GM12874 (cell line): ENCODE results near the gene CMTR2.

Source experiments
- TF ChIP-seq, protein P1 (sequence below): IDR thresholded peaks from 2 replicates; pipeline ENCODE4 v1.5.1; 2011; ENCODE audit warnings: low read depth, mild to moderate bottlenecking, control low read depth, low read length, moderate library complexity; ENCODE audit not compliant: insufficient read depth

Gene CMTR2

DNA sequence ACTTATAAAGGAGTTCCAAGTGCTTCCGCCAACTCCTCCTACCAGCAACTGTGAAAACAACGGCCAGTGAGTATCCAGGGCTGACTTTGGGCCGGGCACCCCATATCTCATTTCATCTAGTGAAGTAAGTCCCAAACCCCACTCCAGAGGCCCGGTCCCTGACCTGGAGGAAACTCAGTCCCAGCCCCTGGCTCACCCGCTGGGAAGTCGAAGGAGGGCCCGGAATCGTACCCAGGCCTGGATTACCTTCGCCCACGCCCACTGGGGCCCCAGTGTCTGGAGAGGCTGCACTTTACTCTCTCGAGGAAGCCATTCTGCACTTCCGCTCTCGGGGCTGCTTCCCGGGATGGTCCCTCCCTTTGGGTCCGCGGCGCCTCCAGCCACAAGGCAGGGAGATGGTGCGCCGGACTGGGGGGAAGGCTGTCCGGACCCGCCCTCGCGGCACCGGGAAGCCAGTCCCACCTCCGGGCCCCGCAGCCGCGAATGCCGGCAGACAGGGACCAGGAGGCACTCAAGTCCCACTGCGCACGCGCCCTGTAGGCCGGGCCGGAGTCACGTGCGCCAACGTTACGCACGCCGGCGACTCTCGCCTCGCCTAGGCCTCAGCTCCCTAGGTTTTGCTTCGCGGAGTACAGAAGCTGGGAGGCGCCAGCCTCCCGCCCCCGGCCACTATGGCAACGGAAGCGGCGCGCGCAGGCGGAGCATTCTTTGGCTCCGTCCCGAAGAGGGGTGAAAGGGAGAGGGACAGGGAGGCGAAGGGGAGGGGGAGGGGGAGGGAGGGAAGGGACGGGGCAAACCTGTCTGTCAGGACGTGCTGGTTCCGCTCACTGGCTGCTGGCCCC, at the start of gene CMTR2:
CMTR2 (minus strand) TSS at position 513 of the 842 bp plus-strand sequence. CDS start 3,482 bp downstream, outside the sequence.
- TF ChIP-seq, protein P1, sequence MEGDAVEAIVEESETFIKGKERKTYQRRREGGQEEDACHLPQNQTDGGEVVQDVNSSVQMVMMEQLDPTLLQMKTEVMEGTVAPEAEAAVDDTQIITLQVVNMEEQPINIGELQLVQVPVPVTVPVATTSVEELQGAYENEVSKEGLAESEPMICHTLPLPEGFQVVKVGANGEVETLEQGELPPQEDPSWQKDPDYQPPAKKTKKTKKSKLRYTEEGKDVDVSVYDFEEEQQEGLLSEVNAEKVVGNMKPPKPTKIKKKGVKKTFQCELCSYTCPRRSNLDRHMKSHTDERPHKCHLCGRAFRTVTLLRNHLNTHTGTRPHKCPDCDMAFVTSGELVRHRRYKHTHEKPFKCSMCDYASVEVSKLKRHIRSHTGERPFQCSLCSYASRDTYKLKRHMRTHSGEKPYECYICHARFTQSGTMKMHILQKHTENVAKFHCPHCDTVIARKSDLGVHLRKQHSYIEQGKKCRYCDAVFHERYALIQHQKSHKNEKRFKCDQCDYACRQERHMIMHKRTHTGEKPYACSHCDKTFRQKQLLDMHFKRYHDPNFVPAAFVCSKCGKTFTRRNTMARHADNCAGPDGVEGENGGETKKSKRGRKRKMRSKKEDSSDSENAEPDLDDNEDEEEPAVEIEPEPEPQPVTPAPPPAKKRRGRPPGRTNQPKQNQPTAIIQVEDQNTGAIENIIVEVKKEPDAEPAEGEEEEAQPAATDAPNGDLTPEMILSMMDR: no peak

DNA sequence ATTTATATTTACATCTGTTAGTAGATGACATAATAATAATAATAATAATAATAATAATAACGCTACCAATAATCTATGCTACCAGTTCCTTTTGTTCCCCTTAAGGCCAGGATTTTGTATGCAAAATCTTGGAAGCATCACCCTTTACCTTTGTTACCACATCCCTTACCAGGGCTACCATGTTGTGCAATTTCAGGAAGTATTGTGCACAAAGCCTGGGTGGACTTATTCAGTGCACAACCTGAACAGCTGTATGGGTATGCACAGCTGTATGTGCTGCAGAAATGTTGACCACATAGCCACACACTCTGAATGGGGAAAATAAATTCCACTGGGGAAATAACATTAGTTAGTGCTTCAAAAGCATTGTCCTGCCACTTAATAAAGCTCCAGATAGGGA, 49.4 kb upstream of the CMTR2 start:
- TF ChIP-seq, protein P1: no peak

GRCh38 chr16:71338193-71338592, 49.0 kb upstream of the CMTR2 start:
- TF ChIP-seq, protein P1: no peak

DNA sequence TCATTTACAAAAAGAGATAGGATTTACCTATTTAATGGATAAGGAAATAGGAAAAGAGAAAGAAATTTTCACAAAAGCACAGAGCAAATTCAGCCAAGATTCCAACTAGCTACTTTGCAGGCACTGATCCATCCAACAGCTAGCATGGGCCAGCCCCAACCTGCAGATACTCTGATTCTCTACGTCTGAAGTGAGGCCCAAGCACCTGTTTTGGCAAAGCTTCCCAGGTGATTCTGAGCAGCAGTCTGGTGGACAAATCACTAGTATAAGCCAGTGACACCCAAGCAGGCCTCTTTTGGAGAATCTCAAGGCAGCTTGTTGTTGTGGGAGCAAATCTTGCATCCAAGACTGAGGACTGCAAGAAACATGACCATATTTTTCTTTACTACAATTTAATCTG, 48.4 kb upstream of the CMTR2 start:
- TF ChIP-seq, protein P1: no peak

GRCh38 chr16:71328151-71328550, 38.9 kb upstream of the CMTR2 start:
- TF ChIP-seq, protein P1: no peak

- TF ChIP-seq, protein P1: no peak
Observed at GRCh38 chr16:71327720-71328119, 38.5 kb upstream of the CMTR2 start.

DNA sequence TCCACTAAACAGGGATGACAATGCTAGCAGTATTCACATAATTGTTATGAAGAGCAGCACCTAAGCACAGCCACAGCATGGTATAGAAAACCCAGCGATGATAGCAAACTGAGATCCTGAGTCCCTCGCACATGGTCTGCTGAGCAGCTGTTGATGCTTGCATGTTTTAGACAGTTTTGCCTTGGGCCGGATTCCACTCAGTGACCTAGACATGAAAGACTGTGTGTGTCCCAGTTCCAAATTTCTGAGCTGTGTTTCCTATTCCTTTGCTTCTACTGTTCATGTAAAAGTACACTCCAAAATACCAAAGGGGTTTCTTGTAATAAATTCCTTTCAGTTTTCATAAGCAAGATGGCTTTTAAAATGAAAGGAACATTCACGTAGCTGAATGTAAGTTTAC, 30.8 kb upstream of the CMTR2 start:
- TF ChIP-seq, protein P1: no peak
